GM23338 (cell line): ENCODE data around the gene SRPX2. TPM values are rescaled to one million over a fixed set of nuclear protein-coding genes. Genes with fewer than 3 reads are reported as not detected.

Source experiments
- ATAC-seq: fragments of 200-7000 bp; cut with Tn5 transposase; 3 replicates; pipeline ENCODE4 v1.9.1; 2020
- DNase-seq: peaks from one replicate; pipeline ENCODE4 v3.0.0-alpha.2; 2015; ENCODE audit warnings: low spot score
- H2AFZ ChIP-seq: fragments of 200-600 bp; sonication (generic); 2 replicates; pipeline ENCODE4 v1.8.0; 2016; ENCODE audit warnings: antibody characterized with exemption, mild to moderate bottlenecking, moderate library complexity
- H3F3A ChIP-seq: fragments of 200-600 bp; sonication (generic); replicated peaks from 2 replicates; pipeline ENCODE4 v1.8.0; 2017; ENCODE audit warnings: antibody characterized with exemption, mixed run types, low read depth
- H3K27ac ChIP-seq: fragments of 200-600 bp; sonication (generic); 2 replicates; pipeline ENCODE4 v1.6.1; 2016; ENCODE audit warnings: low read depth
- H3K27me3 ChIP-seq: fragments of 200-600 bp; sonication (generic); 2 replicates; pipeline ENCODE4 v1.8.0; 2016; ENCODE audit warnings: mild to moderate bottlenecking, mixed run types, moderate library complexity; ENCODE audit not compliant: insufficient read depth
- H3K36me3 ChIP-seq: fragments of 200-600 bp; sonication (generic); 2 replicates; pipeline ENCODE4 v1.8.0; 2016; ENCODE audit warnings: mild to moderate bottlenecking; ENCODE audit not compliant: insufficient read depth
- H3K4me1 ChIP-seq: fragments of 200-600 bp; sonication (generic); 2 replicates; pipeline ENCODE4 v1.8.0; 2016; ENCODE audit warnings: mild to moderate bottlenecking, moderate library complexity; ENCODE audit not compliant: insufficient read depth
- H3K4me2 ChIP-seq: fragments of 200-600 bp; sonication (generic); 2 replicates; pipeline ENCODE4 v1.7.1; 2017; ENCODE audit warnings: mixed run types
- H3K4me3 ChIP-seq: fragments of 200-600 bp; sonication (generic); 2 replicates; pipeline ENCODE4 v1.6.1; 2016; ENCODE audit warnings: mixed run types
- H3K79me2 ChIP-seq: fragments of 200-600 bp; sonication (generic); replicated peaks from 2 replicates; pipeline ENCODE4 v1.8.0; 2017; ENCODE audit warnings: mild to moderate bottlenecking; ENCODE audit not compliant: insufficient read depth
- H3K9me2 ChIP-seq: fragments of 200-600 bp; sonication (generic); 2 replicates; pipeline ENCODE4 v1.8.0; 2017; ENCODE audit not compliant: insufficient read depth
- H4K20me1 ChIP-seq: fragments of 200-600 bp; sonication (generic); replicated peaks from 2 replicates; pipeline ENCODE4 v1.8.0; 2017; ENCODE audit warnings: mild to moderate bottlenecking; ENCODE audit not compliant: insufficient read depth
- H3K27ac Mint-ChIP-seq: 2 replicates; pipeline ENCODE4 v1.8.0; 2020; ENCODE audit warnings: inconsistent platforms, mild to moderate bottlenecking, moderate library complexity, mixed read lengths
- H3K27me3 Mint-ChIP-seq: 3 replicates; pipeline ENCODE4 v1.8.0; 2022; ENCODE audit warnings: low read depth, mild to moderate bottlenecking, moderate library complexity, mixed read lengths, inconsistent platforms; ENCODE audit not compliant: insufficient read depth, poor library complexity
- H3K36me3 Mint-ChIP-seq: 3 replicates; pipeline ENCODE4 v1.8.0; 2021; ENCODE audit warnings: low read depth, mild to moderate bottlenecking, inconsistent platforms, moderate library complexity, mixed read lengths
- H3K4me1 Mint-ChIP-seq: 3 replicates; pipeline ENCODE4 v1.8.0; 2020; ENCODE audit warnings: mild to moderate bottlenecking, inconsistent platforms, mixed read lengths
- H3K4me3 Mint-ChIP-seq: 3 replicates; pipeline ENCODE4 v1.8.0; 2021; ENCODE audit warnings: moderate library complexity, mild to moderate bottlenecking, inconsistent platforms, mixed read lengths
- H3K9me3 Mint-ChIP-seq: 3 replicates; pipeline ENCODE4 v1.8.0; 2020; ENCODE audit warnings: moderate library complexity, mild to moderate bottlenecking, inconsistent platforms, mixed read lengths
- CREB1 ChIP-seq: fragments of 250-450 bp; sonication (Bioruptor Pico); IDR thresholded peaks from 2 replicates; pipeline ENCODE4 v1.5.0; 2020; ENCODE audit warnings: low read depth, mild to moderate bottlenecking, moderate library complexity
- EZH2phosphoT487 ChIP-seq: fragments of 200-600 bp; sonication (generic); IDR thresholded peaks from one replicate; pipeline ENCODE4 v1.8.1; 2018; ENCODE audit warnings: antibody characterized with exemption; ENCODE audit not compliant: unreplicated experiment
- JUNB ChIP-seq: IDR thresholded peaks from one replicate; pipeline ENCODE4 v1.6.1; 2016; ENCODE audit warnings: antibody characterized with exemption; ENCODE audit not compliant: unreplicated experiment
- NANOG ChIP-seq: IDR thresholded peaks from 2 replicates; pipeline ENCODE4 v1.6.1; 2016; ENCODE audit warnings: antibody characterized with exemption, borderline replicate concordance
- POLR2AphosphoS5 ChIP-seq: IDR thresholded peaks from 2 replicates; pipeline ENCODE4 v1.6.1; 2016; ENCODE audit warnings: antibody characterized with exemption, low read depth
- STAT1 ChIP-seq: IDR thresholded peaks from one replicate; pipeline ENCODE4 v1.6.1; 2016; ENCODE audit warnings: antibody characterized with exemption; ENCODE audit not compliant: unreplicated experiment
- ZNF114 ChIP-seq: fragments of 250-450 bp; sonication (Bioruptor Pico); IDR thresholded peaks from 2 replicates; pipeline ENCODE4 v1.5.0; 2020; ENCODE audit warnings: mild to moderate bottlenecking, moderate library complexity
- ZNF331 ChIP-seq: fragments of 250-450 bp; sonication (Bioruptor Pico); IDR thresholded peaks from 2 replicates; pipeline ENCODE4 v1.5.0; 2020; ENCODE audit warnings: low read depth, mild to moderate bottlenecking, moderate library complexity
- ZNF462 ChIP-seq: fragments of 250-450 bp; sonication (Bioruptor Pico); IDR thresholded peaks from 2 replicates; pipeline ENCODE4 v1.5.0; 2020; ENCODE audit warnings: mild to moderate bottlenecking, moderate library complexity
- polyA plus RNA-seq: library from polyadenylated mRNA; unstranded; fragments of >200 nt; fragmentation: Nextera tagmentation; extraction: Ambion mirVana; gene quantifications from 2 replicates; pipeline ENCODE4 v1.2.1, GENCODE V29; 2016
- total RNA-seq: library from RNA; depleted of rRNA; stranded (reverse); fragments of >200 nt; shearing (Covaris generic); gene quantifications from 2 replicates; pipeline ENCODE4 v1.2.3, GENCODE V29; 2014
- TF ChIP-seq, protein P1 (sequence below): IDR thresholded peaks from one replicate; pipeline ENCODE4 v1.6.1; 2018; ENCODE audit warnings: antibody characterized with exemption; ENCODE audit not compliant: unreplicated experiment
- TF ChIP-seq, protein P2 (sequence below): IDR thresholded peaks from 2 replicates; pipeline ENCODE4 v1.6.1; 2016; ENCODE audit warnings: antibody characterized with exemption
- TF ChIP-seq, protein P3 (sequence below), 2 experiments: fragments of 200-600 bp in 1 of 2; sonication (generic) in 1 of 2; conservative IDR thresholded peaks; 2 replicates each; pipeline versions ENCODE4 v1.5.1 to v1.6.1; 2016 to 2017; ENCODE audit warnings: antibody characterized with exemption in 2 of 2, low read depth in 2 of 2, mild to moderate bottlenecking in 2 of 2, moderate library complexity in 1 of 2

SRPX2 gene
- total and polyA plus RNA-seq, 2 experiments from 2014 or later = not detected

GRCh38 chrX:100600758-100601157 is 43.2 kb upstream of the SRPX2 start:
- no peak overlapping the region for H2AFZ ChIP-seq
- ATAC-seq (no peak), DNase-seq (no peak)
- H3K27me3 ChIP-seq = no peaks in the 10 kb centered on the region
- no peak overlapping the region for H3K4me3 ChIP-seq
- H4K20me1 ChIP-seq = no peaks in the 10 kb centered on the region
- H3K79me2 ChIP-seq = no peaks in the 10 kb centered on the region
- H3K4me2 ChIP-seq = no peak overlapping the region
- Mint-ChIP-seq H3K36me3 (no peaks in the 10 kb centered on the region), H3K9me3 (no peaks in the 10 kb centered on the region), H3K27me3 (no peaks in the 10 kb centered on the region), H3K4me3 (no peak overlapping the region), H3K27ac (no peak overlapping the region), H3K4me1 (peaks cover 25% of the 10 kb centered on the region)
- no peak overlapping the region for H3K27ac ChIP-seq
- H3K36me3 ChIP-seq = no peaks in the 10 kb centered on the region
- H3F3A ChIP-seq = no peaks in the 10 kb centered on the region
- peaks cover 12% of the 10 kb centered on the region; the same call in 1 of the 2 replicates for H3K4me1 ChIP-seq
- no peaks in the 10 kb centered on the region for H3K9me2 ChIP-seq
- TF ChIP-seq EZH2phosphoT487 (no peak), NANOG (no peak), CREB1 (CRISPR knock-in tag) (no peak), STAT1 (no peak), ZNF462 (CRISPR knock-in tag) (no peak), POLR2AphosphoS5 (no peak), JUNB (no peak), ZNF114 (CRISPR knock-in tag) (no peak), ZNF331 (CRISPR knock-in tag) (no peak)
- TF ChIP-seq, protein P1, sequence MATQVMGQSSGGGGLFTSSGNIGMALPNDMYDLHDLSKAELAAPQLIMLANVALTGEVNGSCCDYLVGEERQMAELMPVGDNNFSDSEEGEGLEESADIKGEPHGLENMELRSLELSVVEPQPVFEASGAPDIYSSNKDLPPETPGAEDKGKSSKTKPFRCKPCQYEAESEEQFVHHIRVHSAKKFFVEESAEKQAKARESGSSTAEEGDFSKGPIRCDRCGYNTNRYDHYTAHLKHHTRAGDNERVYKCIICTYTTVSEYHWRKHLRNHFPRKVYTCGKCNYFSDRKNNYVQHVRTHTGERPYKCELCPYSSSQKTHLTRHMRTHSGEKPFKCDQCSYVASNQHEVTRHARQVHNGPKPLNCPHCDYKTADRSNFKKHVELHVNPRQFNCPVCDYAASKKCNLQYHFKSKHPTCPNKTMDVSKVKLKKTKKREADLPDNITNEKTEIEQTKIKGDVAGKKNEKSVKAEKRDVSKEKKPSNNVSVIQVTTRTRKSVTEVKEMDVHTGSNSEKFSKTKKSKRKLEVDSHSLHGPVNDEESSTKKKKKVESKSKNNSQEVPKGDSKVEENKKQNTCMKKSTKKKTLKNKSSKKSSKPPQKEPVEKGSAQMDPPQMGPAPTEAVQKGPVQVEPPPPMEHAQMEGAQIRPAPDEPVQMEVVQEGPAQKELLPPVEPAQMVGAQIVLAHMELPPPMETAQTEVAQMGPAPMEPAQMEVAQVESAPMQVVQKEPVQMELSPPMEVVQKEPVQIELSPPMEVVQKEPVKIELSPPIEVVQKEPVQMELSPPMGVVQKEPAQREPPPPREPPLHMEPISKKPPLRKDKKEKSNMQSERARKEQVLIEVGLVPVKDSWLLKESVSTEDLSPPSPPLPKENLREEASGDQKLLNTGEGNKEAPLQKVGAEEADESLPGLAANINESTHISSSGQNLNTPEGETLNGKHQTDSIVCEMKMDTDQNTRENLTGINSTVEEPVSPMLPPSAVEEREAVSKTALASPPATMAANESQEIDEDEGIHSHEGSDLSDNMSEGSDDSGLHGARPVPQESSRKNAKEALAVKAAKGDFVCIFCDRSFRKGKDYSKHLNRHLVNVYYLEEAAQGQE = no peak
- TF ChIP-seq, protein P2, sequence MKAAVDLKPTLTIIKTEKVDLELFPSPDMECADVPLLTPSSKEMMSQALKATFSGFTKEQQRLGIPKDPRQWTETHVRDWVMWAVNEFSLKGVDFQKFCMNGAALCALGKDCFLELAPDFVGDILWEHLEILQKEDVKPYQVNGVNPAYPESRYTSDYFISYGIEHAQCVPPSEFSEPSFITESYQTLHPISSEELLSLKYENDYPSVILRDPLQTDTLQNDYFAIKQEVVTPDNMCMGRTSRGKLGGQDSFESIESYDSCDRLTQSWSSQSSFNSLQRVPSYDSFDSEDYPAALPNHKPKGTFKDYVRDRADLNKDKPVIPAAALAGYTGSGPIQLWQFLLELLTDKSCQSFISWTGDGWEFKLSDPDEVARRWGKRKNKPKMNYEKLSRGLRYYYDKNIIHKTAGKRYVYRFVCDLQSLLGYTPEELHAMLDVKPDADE = no peak
- TF ChIP-seq, protein P3, sequence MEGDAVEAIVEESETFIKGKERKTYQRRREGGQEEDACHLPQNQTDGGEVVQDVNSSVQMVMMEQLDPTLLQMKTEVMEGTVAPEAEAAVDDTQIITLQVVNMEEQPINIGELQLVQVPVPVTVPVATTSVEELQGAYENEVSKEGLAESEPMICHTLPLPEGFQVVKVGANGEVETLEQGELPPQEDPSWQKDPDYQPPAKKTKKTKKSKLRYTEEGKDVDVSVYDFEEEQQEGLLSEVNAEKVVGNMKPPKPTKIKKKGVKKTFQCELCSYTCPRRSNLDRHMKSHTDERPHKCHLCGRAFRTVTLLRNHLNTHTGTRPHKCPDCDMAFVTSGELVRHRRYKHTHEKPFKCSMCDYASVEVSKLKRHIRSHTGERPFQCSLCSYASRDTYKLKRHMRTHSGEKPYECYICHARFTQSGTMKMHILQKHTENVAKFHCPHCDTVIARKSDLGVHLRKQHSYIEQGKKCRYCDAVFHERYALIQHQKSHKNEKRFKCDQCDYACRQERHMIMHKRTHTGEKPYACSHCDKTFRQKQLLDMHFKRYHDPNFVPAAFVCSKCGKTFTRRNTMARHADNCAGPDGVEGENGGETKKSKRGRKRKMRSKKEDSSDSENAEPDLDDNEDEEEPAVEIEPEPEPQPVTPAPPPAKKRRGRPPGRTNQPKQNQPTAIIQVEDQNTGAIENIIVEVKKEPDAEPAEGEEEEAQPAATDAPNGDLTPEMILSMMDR (conservative IDR thresholded peaks at IDR 0.05; ENCODE audit: low read depth in 2 of 2) = no peak
